ENCODE measurements around the gene LMOD3.

GRCh38 chr3:69116162-69116561, 6.2 kb downstream of the LMOD3 start:
- no peak for TF ChIP-seq POLR2A (IDR thresholded peaks at IDR 0.05; ENCODE audit: low read length)
- no peak for TF ChIP-seq GATA1 (IDR thresholded peaks at IDR 0.05; ENCODE audit: low read depth, low read length)

Measured in erythroblast (primary cell).